Smooth muscle cell of the coronary artery (primary cell): Measurements from ENCODE around the gene SP4. TPM values are rescaled to one million over a fixed set of nuclear protein-coding genes. Genes with fewer than 3 reads are reported as not detected.

ENCODE experiments used
- total RNA-seq: library from RNA; depleted of rRNA; stranded (reverse); fragments of >200 nt; gene quantifications from 2 replicates; pipeline ENCODE4 v1.2.3, GENCODE V29; 2014; ENCODE audit warnings: low replicate concordance

The SP4 gene
- total RNA-seq = 1.9 and 3.3 TPM in 2 replicates

DNA sequence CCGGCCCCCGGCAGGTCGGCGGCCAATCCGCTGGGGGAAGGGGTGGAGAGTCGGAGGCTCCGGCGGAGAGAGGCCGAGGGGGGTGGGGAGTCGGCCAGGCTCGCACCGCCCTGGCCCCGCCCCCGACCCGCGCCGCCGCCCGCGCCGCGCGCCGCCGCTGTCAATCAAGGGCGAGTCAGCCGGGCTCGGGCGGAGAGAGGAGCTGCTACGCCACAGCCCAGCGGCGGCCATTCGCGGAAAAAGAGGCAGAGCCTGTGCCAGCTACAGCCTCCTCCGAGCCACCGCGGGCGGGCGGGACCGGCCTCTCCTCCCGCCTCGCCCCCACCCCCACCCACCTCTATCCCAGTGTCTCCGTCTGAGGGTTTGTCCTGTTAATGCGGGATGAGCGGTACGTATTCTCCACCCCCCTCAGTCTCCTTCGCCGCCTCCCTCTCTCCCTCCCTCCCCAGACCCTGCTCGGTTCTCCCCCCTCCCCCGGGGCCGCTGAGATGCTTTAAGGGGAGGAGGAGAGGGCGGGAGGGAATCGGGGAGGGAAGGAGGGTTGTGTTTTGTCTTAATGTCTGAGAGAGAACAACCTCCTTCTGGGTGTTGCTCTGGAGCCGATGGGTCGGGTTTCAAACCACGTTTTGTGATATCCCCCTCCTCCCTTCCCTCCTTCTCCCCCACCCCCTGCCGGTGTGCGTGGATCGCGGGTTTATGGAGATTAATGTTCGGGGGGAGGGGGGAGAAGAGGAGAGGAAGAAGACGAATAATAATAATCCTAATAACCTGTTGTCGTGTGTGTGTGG is at the start of gene SP4:
TSS of gene SP4 (plus strand) at position 213 of the 788 bp plus-strand sequence. CDS start at position 382, 169 bp downstream.

DNA sequence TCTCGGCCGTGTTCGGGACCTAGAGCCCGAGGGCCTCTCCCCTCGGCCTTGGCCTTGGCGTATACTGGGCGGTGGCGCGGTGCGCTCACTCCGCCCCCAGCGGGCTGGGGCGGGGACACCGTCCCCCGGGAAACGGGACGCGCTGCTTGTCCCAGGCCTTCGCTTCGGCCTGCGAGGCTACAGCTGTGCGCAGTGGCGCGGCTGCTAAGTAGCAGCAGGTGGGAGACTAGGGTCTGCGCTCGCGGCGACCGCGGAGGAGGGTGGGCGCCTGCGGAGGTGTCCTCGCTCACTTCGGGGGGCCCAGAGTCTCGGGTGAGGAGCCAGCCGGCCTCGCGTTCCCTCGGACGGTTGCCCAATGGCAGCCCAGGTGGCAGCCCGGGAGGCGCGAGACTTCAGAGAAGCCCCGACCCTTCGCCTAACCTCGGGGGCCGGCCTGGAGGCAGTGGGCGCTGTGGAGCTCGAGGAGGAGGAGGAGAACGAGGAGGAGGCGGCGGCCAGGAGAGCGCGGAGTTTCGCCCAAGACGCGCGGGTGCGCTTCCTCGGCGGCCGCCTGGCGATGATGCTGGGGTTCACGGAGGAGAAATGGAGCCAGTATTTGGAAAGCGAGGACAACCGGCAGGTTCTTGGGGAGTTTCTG is 115.1 kb downstream of the SP4 start, which contains the start of gene DNAH11:
TSS of gene DNAH11 (plus strand) at position 149 of the 637 bp plus-strand sequence. CDS start at position 356, 207 bp downstream.

Other genes starting within 250 kb of the SP4 start
- 0.30 and 0.59 TPM in 2 replicates for gene DNAH11, start 115.0 kb downstream of the SP4 start, total RNA-seq